Transverse colon (tissue), 4 donors: ENCODE measurements around the gene KCNQ1OT1.

Source experiments
- EP300 ChIP-seq: sonication (generic); formaldehyde crosslinking; IDR thresholded peaks from one replicate; pipeline ENCODE4 v1.6.1; 2017; ENCODE audit warnings: antibody characterized with exemption, low read depth
- POLR2A ChIP-seq: fragments of 450-650 bp; IDR thresholded peaks from one replicate; pipeline ENCODE4 v1.6.1; 2016; ENCODE audit warnings: antibody characterized with exemption, mild to moderate bottlenecking, moderate library complexity
- POLR2AphosphoS5 ChIP-seq, 3 donors: sonication (generic); formaldehyde crosslinking; IDR thresholded peaks; one replicate each; pipeline ENCODE4 v1.6.1; 2016; ENCODE audit warnings: antibody characterized with exemption in 3 of 3
- TF ChIP-seq, protein P1 (sequence below), 5 experiments: fragments of 200-600 bp in 3 of 5; fragments of 450-650 bp in 2 of 5; sonication (generic) in 3 of 5; IDR thresholded peaks; 1 replicate in 2 of 5; 2 replicates in 3 of 5; pipeline ENCODE4 v1.5.1; 2016 to 2017; ENCODE audit warnings: antibody characterized with exemption in 5 of 5, inconsistent platforms in 3 of 5, mild to moderate bottlenecking in 2 of 5, moderate library complexity in 1 of 5

DNA sequence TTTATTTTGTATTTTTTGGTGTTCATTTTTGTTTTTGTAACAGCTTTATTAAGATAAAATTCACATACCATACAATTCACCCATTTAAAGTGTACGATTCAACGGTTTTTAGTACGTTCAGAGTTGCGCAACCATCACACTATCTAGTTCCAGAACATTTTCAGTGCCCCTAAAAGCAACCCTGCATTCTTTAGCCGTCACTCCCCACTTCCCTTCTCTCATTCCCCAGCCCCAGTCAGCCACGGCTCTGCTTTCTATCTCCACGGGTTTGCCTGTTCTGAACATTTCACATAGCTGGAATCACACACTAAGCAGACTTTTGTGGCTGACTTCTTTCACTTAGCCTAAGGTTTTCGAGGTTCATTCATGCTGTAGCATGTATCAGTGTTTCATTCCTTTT is 9.6 kb upstream of the KCNQ1OT1 start:
- TF ChIP-seq POLR2A (no peak), EP300 (no peak), POLR2AphosphoS5 (IDR thresholded peaks at IDR 0.05) (peak in 2 of 3 donors; percentile 47 to 56)
- TF ChIP-seq, protein P1, sequence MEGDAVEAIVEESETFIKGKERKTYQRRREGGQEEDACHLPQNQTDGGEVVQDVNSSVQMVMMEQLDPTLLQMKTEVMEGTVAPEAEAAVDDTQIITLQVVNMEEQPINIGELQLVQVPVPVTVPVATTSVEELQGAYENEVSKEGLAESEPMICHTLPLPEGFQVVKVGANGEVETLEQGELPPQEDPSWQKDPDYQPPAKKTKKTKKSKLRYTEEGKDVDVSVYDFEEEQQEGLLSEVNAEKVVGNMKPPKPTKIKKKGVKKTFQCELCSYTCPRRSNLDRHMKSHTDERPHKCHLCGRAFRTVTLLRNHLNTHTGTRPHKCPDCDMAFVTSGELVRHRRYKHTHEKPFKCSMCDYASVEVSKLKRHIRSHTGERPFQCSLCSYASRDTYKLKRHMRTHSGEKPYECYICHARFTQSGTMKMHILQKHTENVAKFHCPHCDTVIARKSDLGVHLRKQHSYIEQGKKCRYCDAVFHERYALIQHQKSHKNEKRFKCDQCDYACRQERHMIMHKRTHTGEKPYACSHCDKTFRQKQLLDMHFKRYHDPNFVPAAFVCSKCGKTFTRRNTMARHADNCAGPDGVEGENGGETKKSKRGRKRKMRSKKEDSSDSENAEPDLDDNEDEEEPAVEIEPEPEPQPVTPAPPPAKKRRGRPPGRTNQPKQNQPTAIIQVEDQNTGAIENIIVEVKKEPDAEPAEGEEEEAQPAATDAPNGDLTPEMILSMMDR (IDR thresholded peaks at IDR 0.05): no peak
